HepG2 (cell line): Measurements from ENCODE around the gene KIAA1755. TPM values are rescaled to one million over a fixed set of nuclear protein-coding genes. Genes with fewer than 3 reads are reported as not detected.

Source experiments
- AGO1 ChIP-seq: fragments of 200-400 bp; formaldehyde crosslinking; IDR thresholded peaks from 2 replicates; pipeline ENCODE4 v1.6.1; 2017; ENCODE audit warnings: mild to moderate bottlenecking, low read depth, low read length, moderate library complexity; ENCODE audit not compliant: poor library complexity, severe bottlenecking
- CENPT ChIP-seq: sonication (generic); formaldehyde crosslinking; IDR thresholded peaks from 2 replicates; pipeline ENCODE4 v1.8.0; 2022; ENCODE audit warnings: low read depth, mild to moderate bottlenecking, moderate library complexity, missing genetic modification reagents
- CREM ChIP-seq, 2 experiments: sonication (generic) in 1 of 2; formaldehyde crosslinking in 1 of 2; IDR thresholded peaks; 2 replicates each; pipeline versions ENCODE4 v1.4.0 to v1.6.1; 2016 to 2020; ENCODE audit warnings: antibody characterized with exemption in 1 of 2, mild to moderate bottlenecking in 1 of 2, missing genetic modification reagents in 1 of 2
- DBP ChIP-seq: sonication (generic); formaldehyde crosslinking; IDR thresholded peaks from 2 replicates; pipeline ENCODE4 v1.4.0; 2020; ENCODE audit warnings: missing genetic modification reagents; ENCODE audit errors: not compliant biosample characterization
- FOXO4 ChIP-seq: sonication (generic); formaldehyde crosslinking; conservative IDR thresholded peaks from 2 replicates; pipeline ENCODE4 v1.8.1; 2023; ENCODE audit warnings: missing genetic modification reagents
- GATAD2A ChIP-seq: IDR thresholded peaks from 2 replicates; pipeline ENCODE4 v1.6.1; 2016
- HDAC2 ChIP-seq: sonication (generic); formaldehyde crosslinking; IDR thresholded peaks from 2 replicates; pipeline ENCODE4 v1.4.0; 2020; ENCODE audit warnings: missing genetic modification reagents
- HNRNPUL1 ChIP-seq: fragments of 200-400 bp; formaldehyde crosslinking; IDR thresholded peaks from 2 replicates; pipeline ENCODE4 v1.6.1; 2017; ENCODE audit warnings: low read depth, mild to moderate bottlenecking, low read length, moderate library complexity
- MEIS1 ChIP-seq: sonication (generic); formaldehyde crosslinking; IDR thresholded peaks from 2 replicates; pipeline ENCODE4 v1.9.0; 2021; ENCODE audit warnings: mild to moderate bottlenecking, missing genetic modification reagents, moderate library complexity, borderline replicate concordance
- NCOA2 ChIP-seq: sonication (generic); formaldehyde crosslinking; IDR thresholded peaks from 2 replicates; pipeline ENCODE4 v1.8.0; 2022; ENCODE audit warnings: inconsistent platforms
- NKX3-1 ChIP-seq: sonication (generic); formaldehyde crosslinking; IDR thresholded peaks from 2 replicates; pipeline ENCODE4 v1.5.0; 2020; ENCODE audit warnings: missing genetic modification reagents
- PRMT3 ChIP-seq: sonication (generic); formaldehyde crosslinking; IDR thresholded peaks from 2 replicates; pipeline ENCODE4 v1.8.1; 2022; ENCODE audit warnings: low read depth, mild to moderate bottlenecking, moderate library complexity, missing genetic modification reagents, borderline replicate concordance
- RORA ChIP-seq: sonication (generic); formaldehyde crosslinking; IDR thresholded peaks from 2 replicates; pipeline ENCODE4 v1.5.0; 2020; ENCODE audit warnings: mild to moderate bottlenecking, missing genetic modification reagents, moderate library complexity
- SYNCRIP ChIP-seq: fragments of 200-400 bp; formaldehyde crosslinking; IDR thresholded peaks from 2 replicates; pipeline ENCODE4 v1.6.1; 2018; ENCODE audit warnings: mild to moderate bottlenecking, low read depth, low read length; ENCODE audit not compliant: insufficient read depth
- TCF12 ChIP-seq, 2 experiments: fragments of 450-650 bp in 1 of 2; sonication (generic) in 1 of 2; formaldehyde crosslinking in 1 of 2; IDR thresholded peaks; 2 replicates each; pipeline versions ENCODE4 v1.6.1 to v1.8.0; 2017 to 2022; ENCODE audit warnings: antibody characterized with exemption in 1 of 2, mild to moderate bottlenecking in 1 of 2, missing genetic modification reagents in 1 of 2, moderate library complexity in 1 of 2
- ZC3H13 ChIP-seq: sonication (generic); formaldehyde crosslinking; IDR thresholded peaks from 2 replicates; pipeline ENCODE4 v1.8.1; 2023; ENCODE audit warnings: mild to moderate bottlenecking, missing genetic modification reagents, moderate library complexity
- ZNF644 ChIP-seq: IDR thresholded peaks from 2 replicates; pipeline ENCODE4 v1.6.1; 2016; ENCODE audit warnings: low read depth
- ZNF83 ChIP-seq: sonication (generic); formaldehyde crosslinking; IDR thresholded peaks from 2 replicates; pipeline ENCODE4 v1.4.0; 2020; ENCODE audit warnings: missing genetic modification reagents, mild to moderate bottlenecking, borderline replicate concordance
- ZZZ3 ChIP-seq: sonication (generic); formaldehyde crosslinking; IDR thresholded peaks from 2 replicates; pipeline ENCODE4 v1.4.0; 2020; ENCODE audit warnings: missing genetic modification reagents, mild to moderate bottlenecking, borderline replicate concordance
- polyA plus RNA-seq, 8 experiments: library from polyadenylated mRNA; depleted of rRNA in 3 of 8; stranded (reverse) in 7 of 8; unstranded in 1 of 8; fragments of >200 nt; fragmentation: Illumina TruSeq in 4 of 8; extraction: Trizol in 4 of 8; gene quantifications; 2 replicates each; pipeline versions ENCODE4 v1.2.1 to v1.2.3, GENCODE V29; 2011 to 2016; ENCODE audit warnings: low read depth in 4 of 8, missing spikeins in 1 of 8, mixed read lengths in 1 of 8; ENCODE audit not compliant: insufficient read depth in 1 of 8
- total RNA-seq, 5 experiments: library from RNA; depleted of rRNA; stranded (reverse); fragments of >200 nt; fragmentation: Illumina TruSeq; extraction: Trizol; gene quantifications; 2 replicates each; pipeline ENCODE4 v1.2.3, GENCODE V29; 2016; ENCODE audit warnings: low read depth in 1 of 5
- TF ChIP-seq, protein P1 (sequence below), 2 experiments: sonication (generic) in 1 of 2; formaldehyde crosslinking in 1 of 2; IDR thresholded peaks; 2 replicates each; pipeline versions ENCODE4 v1.4.0 to v1.6.1; 2018 to 2020; ENCODE audit warnings: missing genetic modification reagents in 2 of 2, borderline replicate concordance in 1 of 2, low read depth in 1 of 2, mild to moderate bottlenecking in 1 of 2, missing biosample characterization in 1 of 2
- TF ChIP-seq, protein P2 (sequence below): sonication (generic); formaldehyde crosslinking; conservative IDR thresholded peaks from 2 replicates; pipeline ENCODE4 v1.8.0; 2022; ENCODE audit warnings: missing genetic modification reagents

The KIAA1755 gene
- total and polyA plus RNA-seq, 2 of the 13 experiments (the other 11 are each of a cell fraction or from before 2014, with no cell fraction given) = 0.04 TPM; not detected in 1

DNA sequence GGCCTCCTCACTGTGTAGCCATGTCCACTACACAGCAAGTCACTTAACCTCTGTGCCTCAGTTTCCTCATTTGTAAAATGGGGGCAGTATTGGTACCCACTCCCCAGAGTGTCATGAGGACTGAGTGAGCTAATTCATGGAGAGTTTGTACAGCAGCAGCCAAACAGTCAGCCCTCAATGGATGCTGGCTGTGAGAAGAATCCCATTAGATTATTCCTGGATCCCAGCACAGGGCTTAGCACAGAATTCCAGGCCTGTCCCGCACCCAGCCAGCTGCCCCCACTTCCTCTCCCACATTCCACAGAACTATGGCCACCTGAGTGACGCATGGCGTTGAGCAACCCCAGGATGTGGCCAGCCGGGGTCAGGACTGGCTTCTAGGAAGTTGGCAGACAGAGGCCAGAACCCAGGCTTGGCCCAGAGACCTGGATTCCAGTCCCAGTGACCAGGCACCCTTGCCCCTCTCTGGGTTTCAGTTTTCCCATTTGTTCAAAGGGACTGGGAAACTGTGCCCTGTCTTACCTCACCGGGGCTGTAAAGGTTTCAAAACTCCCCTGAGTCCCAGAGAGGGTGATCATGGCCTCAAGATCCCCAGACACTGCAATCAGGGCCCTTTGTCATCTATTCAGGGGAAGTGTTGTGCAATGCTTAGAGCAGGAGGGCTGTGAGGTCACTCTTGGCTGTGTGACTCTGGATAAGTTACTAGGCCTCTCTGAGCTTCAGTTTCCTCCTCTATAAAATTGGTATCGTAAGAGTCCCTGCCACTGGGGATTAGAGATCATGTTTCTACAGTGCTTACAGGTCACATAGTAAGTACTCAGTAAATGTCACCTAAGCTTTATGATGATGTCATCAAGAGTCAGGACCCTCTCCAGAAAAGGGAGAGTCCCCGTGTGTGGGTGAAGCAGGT, 92.4 kb downstream of the KIAA1755 start (continued):
- no peak for TF ChIP-seq TCF12 (IDR thresholded peaks at IDR 0.05)
- TF ChIP-seq TCF12 (CRISPR knock-in tag; IDR thresholded peaks at IDR 0.05) = 0 out of 2 replicates have a peak, but pooled peaks have one; percentile 63
- TF ChIP-seq, protein P1, sequence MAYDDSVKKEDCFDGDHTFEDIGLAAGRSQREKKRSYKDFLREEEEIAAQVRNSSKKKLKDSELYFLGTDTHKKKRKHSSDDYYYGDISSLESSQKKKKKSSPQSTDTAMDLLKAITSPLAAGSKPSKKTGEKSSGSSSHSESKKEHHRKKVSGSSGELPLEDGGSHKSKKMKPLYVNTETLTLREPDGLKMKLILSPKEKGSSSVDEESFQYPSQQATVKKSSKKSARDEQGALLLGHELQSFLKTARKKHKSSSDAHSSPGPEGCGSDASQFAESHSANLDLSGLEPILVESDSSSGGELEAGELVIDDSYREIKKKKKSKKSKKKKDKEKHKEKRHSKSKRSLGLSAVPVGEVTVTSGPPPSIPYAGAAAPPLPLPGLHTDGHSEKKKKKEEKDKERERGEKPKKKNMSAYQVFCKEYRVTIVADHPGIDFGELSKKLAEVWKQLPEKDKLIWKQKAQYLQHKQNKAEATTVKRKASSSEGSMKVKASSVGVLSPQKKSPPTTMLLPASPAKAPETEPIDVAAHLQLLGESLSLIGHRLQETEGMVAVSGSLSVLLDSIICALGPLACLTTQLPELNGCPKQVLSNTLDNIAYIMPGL (CRISPR knock-in tag; IDR thresholded peaks at IDR 0.05; ENCODE audit: borderline replicate concordance in 1 of 2, low read depth in 1 of 2) = peak; percentile 46 to 47; a peak in 1 of 4 replicates
- TF ChIP-seq, protein P2, sequence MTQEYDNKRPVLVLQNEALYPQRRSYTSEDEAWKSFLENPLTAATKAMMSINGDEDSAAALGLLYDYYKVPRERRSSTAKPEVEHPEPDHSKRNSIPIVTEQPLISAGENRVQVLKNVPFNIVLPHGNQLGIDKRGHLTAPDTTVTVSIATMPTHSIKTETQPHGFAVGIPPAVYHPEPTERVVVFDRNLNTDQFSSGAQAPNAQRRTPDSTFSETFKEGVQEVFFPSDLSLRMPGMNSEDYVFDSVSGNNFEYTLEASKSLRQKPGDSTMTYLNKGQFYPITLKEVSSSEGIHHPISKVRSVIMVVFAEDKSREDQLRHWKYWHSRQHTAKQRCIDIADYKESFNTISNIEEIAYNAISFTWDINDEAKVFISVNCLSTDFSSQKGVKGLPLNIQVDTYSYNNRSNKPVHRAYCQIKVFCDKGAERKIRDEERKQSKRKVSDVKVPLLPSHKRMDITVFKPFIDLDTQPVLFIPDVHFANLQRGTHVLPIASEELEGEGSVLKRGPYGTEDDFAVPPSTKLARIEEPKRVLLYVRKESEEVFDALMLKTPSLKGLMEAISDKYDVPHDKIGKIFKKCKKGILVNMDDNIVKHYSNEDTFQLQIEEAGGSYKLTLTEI = no peak
- peak; percentile 82 for TF ChIP-seq GATAD2A
- TF ChIP-seq MEIS1 = no peak
- no peak for TF ChIP-seq ZNF83 (CRISPR knock-in tag)
- no peak for TF ChIP-seq PRMT3 (CRISPR knock-in tag)
- no peak for TF ChIP-seq SYNCRIP
- TF ChIP-seq HNRNPUL1 = no peak
- TF ChIP-seq ZZZ3 (CRISPR knock-in tag) = no peak
- TF ChIP-seq DBP (CRISPR knock-in tag) = no peak
- peak; percentile 59 for TF ChIP-seq CREM (IDR thresholded peaks at IDR 0.05)
- no peak for TF ChIP-seq CREM (CRISPR knock-in tag; IDR thresholded peaks at IDR 0.05)
- TF ChIP-seq RORA (CRISPR knock-in tag) = no peak
- TF ChIP-seq NKX3-1 (CRISPR knock-in tag) = no peak
- TF ChIP-seq NCOA2 (CRISPR knock-in tag) = peak; percentile 80
- TF ChIP-seq HDAC2 (CRISPR knock-in tag) = peak; percentile 73; the same call in 1 of the 2 replicates
- TF ChIP-seq ZNF644 (CRISPR knock-in tag) = peak; percentile 89
- no peak for TF ChIP-seq AGO1
- TF ChIP-seq ZC3H13 (CRISPR knock-in tag) = no peak
- no peak for TF ChIP-seq FOXO4 (CRISPR knock-in tag)
- no peak for TF ChIP-seq CENPT (CRISPR knock-in tag)
